Neural cell (in vitro differentiated cells): ENCODE data around the gene MARCHF11. TPM values are rescaled to one million over a fixed set of nuclear protein-coding genes. Genes with fewer than 3 reads are reported as not detected.

ENCODE experiments used
- H2AFZ ChIP-seq: fragments of 200-600, 300-800 bp; sonication (generic), shearing (Covaris generic); 2 replicates; pipeline ENCODE4 v1.6.0; 2014; ENCODE audit warnings: low read depth, mild to moderate bottlenecking, antibody characterized with exemption, low read length, moderate library complexity
- H3F3A ChIP-seq: fragments of 200-600 bp; shearing (Covaris generic); 2 replicates; pipeline ENCODE4 v1.6.1; 2016; ENCODE audit warnings: mild to moderate bottlenecking, moderate library complexity, mixed read lengths, antibody characterized with exemption, low read length; ENCODE audit not compliant: insufficient read depth, poor library complexity, severe bottlenecking
- H3K27ac ChIP-seq: fragments of 200-600, 300-800 bp; sonication (generic), shearing (Covaris generic); 2 replicates; pipeline ENCODE4 v1.5.1; 2014; ENCODE audit warnings: mild to moderate bottlenecking, low read length, moderate library complexity
- H3K27me3 ChIP-seq: fragments of 300-800, 200-600 bp; sonication (generic), shearing (Covaris generic); 2 replicates; pipeline ENCODE4 v1.6.0; 2014; ENCODE audit warnings: mild to moderate bottlenecking, low read depth, low read length, moderate library complexity; ENCODE audit not compliant: insufficient read depth
- H3K36me3 ChIP-seq: fragments of 300-800, 200-600 bp; sonication (generic), shearing (Covaris generic); 2 replicates; pipeline ENCODE4 v1.5.1; 2014; ENCODE audit warnings: mild to moderate bottlenecking, antibody characterized with exemption, low read length, moderate library complexity; ENCODE audit not compliant: insufficient read depth
- H3K4me2 ChIP-seq: fragments of 300-800, 200-600 bp; sonication (generic), shearing (Covaris generic); 2 replicates; pipeline ENCODE4 v1.6.0; 2014; ENCODE audit warnings: mild to moderate bottlenecking, low read length
- H3K4me3 ChIP-seq: fragments of 300-800, 200-600 bp; sonication (generic), shearing (Covaris generic); 2 replicates; pipeline ENCODE4 v1.5.1; 2014; ENCODE audit warnings: mild to moderate bottlenecking, low read length, moderate library complexity
- H3K79me2 ChIP-seq: fragments of 200-600 bp; shearing (Covaris generic); replicated peaks from 2 replicates; pipeline ENCODE4 v1.6.0; 2014; ENCODE audit warnings: mild to moderate bottlenecking, low read length, moderate library complexity; ENCODE audit not compliant: insufficient read depth
- H3K9ac ChIP-seq: fragments of 300-800, 200-600 bp; sonication (generic), shearing (Covaris generic); 2 replicates; pipeline ENCODE4 v1.6.1; 2016; ENCODE audit warnings: mild to moderate bottlenecking, low read length, mixed read lengths
- H3K9me2 ChIP-seq: fragments of 200-600 bp; shearing (Covaris generic); 2 replicates; pipeline ENCODE4 v1.6.1; 2016; ENCODE audit warnings: mild to moderate bottlenecking, low read length, mixed read lengths; ENCODE audit not compliant: insufficient read depth
- H3K9me3 ChIP-seq: fragments of 200-600, 300-800 bp; sonication (generic), shearing (Covaris generic); 2 replicates; pipeline ENCODE4 v1.6.1; 2016; ENCODE audit warnings: mild to moderate bottlenecking, mixed run types, low read length, moderate library complexity, mixed read lengths
- H4K20me1 ChIP-seq: fragments of 200-600 bp; shearing (Covaris generic); 2 replicates; pipeline ENCODE4 v1.6.1; 2016; ENCODE audit warnings: mild to moderate bottlenecking, mixed run types; ENCODE audit not compliant: insufficient read depth
- CTCF ChIP-seq: fragments of 450-650 bp; IDR thresholded peaks from 2 replicates; pipeline ENCODE4 v1.5.1; 2014; ENCODE audit warnings: antibody characterized with exemption, mild to moderate bottlenecking, moderate library complexity; ENCODE audit not compliant: poor library complexity, severe bottlenecking
- EP300 ChIP-seq: fragments of 450-650 bp; conservative IDR thresholded peaks from 2 replicates; pipeline ENCODE4 v1.6.1; 2014; ENCODE audit warnings: antibody characterized with exemption, mild to moderate bottlenecking, moderate library complexity; ENCODE audit not compliant: poor library complexity, severe bottlenecking
- EZH2 ChIP-seq: fragments of 200-600, 300-800 bp; shearing (Covaris generic), sonication (generic); IDR thresholded peaks from 2 replicates; pipeline ENCODE4 v1.6.1; 2014; ENCODE audit warnings: antibody characterized with exemption, low read length, borderline replicate concordance, mild to moderate bottlenecking; ENCODE audit not compliant: insufficient read depth, poor library complexity, severe bottlenecking
- MXI1 ChIP-seq: fragments of 450-650 bp; conservative IDR thresholded peaks from 2 replicates; pipeline ENCODE4 v1.6.1; 2014; ENCODE audit warnings: antibody characterized with exemption, mild to moderate bottlenecking; ENCODE audit not compliant: poor library complexity, severe bottlenecking
- POLR2AphosphoS5 ChIP-seq: IDR thresholded peaks from 2 replicates; pipeline ENCODE4 v1.6.1; 2012
- RAD21 ChIP-seq: fragments of 450-650 bp; conservative IDR thresholded peaks from 2 replicates; pipeline ENCODE4 v1.6.1; 2014; ENCODE audit warnings: antibody characterized with exemption, mild to moderate bottlenecking, moderate library complexity
- REST ChIP-seq: IDR thresholded peaks from 2 replicates; pipeline ENCODE4 v1.6.1; 2012; ENCODE audit warnings: borderline replicate concordance
- SMC3 ChIP-seq: fragments of 450-650 bp; conservative IDR thresholded peaks from 2 replicates; pipeline ENCODE4 v1.6.1; 2014; ENCODE audit warnings: antibody characterized with exemption, mild to moderate bottlenecking, moderate library complexity; ENCODE audit not compliant: poor library complexity
- TAF1 ChIP-seq: IDR thresholded peaks from 2 replicates; pipeline ENCODE4 v1.6.1; 2012; ENCODE audit warnings: low read depth
- polyA plus RNA-seq: library from polyadenylated mRNA; depleted of rRNA; stranded (reverse); fragments of >200 nt; gene quantifications from 2 replicates; pipeline ENCODE4 v1.2.3, GENCODE V29; 2014

MARCHF11 gene
- polyA plus RNA-seq, 1 donor from 2014 or later = 6.1 TPM

GRCh38 chr5:16066320-16066719, 113.3 kb downstream of the MARCHF11 start:
- no peaks in the 10 kb centered on the region for H3F3A ChIP-seq
- H4K20me1 ChIP-seq = no peaks in the 10 kb centered on the region
- H3K36me3 ChIP-seq = no peaks in the 10 kb centered on the region
- no peak for TF ChIP-seq EZH2
- no peak for TF ChIP-seq MXI1
- no peak for TF ChIP-seq CTCF
- no peak for TF ChIP-seq TAF1
- TF ChIP-seq REST = no peak
- TF ChIP-seq SMC3 = no peak
- no peak for TF ChIP-seq RAD21
- no peak for TF ChIP-seq POLR2AphosphoS5
- no peak for TF ChIP-seq EP300
- H3K4me2 ChIP-seq = no peak overlapping the region
- no peaks in the 10 kb centered on the region for H3K9me2 ChIP-seq
- no peaks in the 10 kb centered on the region for H3K27me3 ChIP-seq
- no peaks in the 10 kb centered on the region for H3K79me2 ChIP-seq
- H3K9ac ChIP-seq = no peak overlapping the region
- no peak overlapping the region for H2AFZ ChIP-seq
- no peak overlapping the region for H3K4me3 ChIP-seq
- H3K27ac ChIP-seq = no peak overlapping the region
- no peaks in the 10 kb centered on the region for H3K9me3 ChIP-seq

DNA sequence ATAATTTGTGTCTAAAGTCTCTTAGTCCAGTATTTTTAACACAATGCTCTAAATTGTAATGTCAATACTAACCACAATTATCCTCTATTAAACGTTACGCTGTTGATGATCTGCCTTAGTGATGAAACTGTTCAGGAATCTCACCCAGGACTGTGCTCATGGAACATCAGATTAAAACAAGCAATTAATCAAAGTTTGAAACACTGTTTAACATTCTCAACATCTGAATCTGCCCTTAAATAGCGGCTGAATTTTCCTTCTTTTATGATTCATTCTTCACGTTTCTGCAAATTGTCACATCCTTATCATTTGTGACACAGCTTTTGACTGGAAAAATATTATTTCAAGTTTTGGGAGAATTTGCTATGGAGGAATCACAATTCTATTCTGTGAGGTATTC, 113.8 kb downstream of the MARCHF11 start:
- H3K79me2 ChIP-seq = no peaks in the 10 kb centered on the region
- H2AFZ ChIP-seq = no peak overlapping the region
- H3K27me3 ChIP-seq = no peaks in the 10 kb centered on the region
- H3K9me2 ChIP-seq = no peaks in the 10 kb centered on the region
- no peaks in the 10 kb centered on the region for H3K9me3 ChIP-seq
- H4K20me1 ChIP-seq = no peaks in the 10 kb centered on the region
- no peak overlapping the region for H3K4me2 ChIP-seq
- H3K36me3 ChIP-seq = no peaks in the 10 kb centered on the region
- TF ChIP-seq RAD21 (no peak), MXI1 (no peak), EZH2 (no peak), POLR2AphosphoS5 (no peak)
- no peaks in the 10 kb centered on the region for H3F3A ChIP-seq
- no peak overlapping the region for H3K4me3 ChIP-seq
- no peak overlapping the region for H3K27ac ChIP-seq
- no peak overlapping the region for H3K9ac ChIP-seq
